ENCODE results near the gene PBX1. TPM values are rescaled to one million over a fixed set of nuclear protein-coding genes. Genes with fewer than 3 reads are reported as not detected.

Gene PBX1
- total and polyA plus RNA-seq, 2 donors from 2014 or later = 14.9 to 91.5 TPM

GRCh38 chr1:164516591-164516990, 42.4 kb upstream of the PBX1 start:
- no peaks in the 10 kb centered on the region for H3K9me3 ChIP-seq (ENCODE audit: control insufficient read depth in 2 of 3, insufficient read depth in 1 of 3, low read length in 3 of 3)
- DNase-seq (no peak), FAIRE-seq (no peak)
- no peaks in the 10 kb centered on the region for H3K27me3 ChIP-seq (ENCODE audit: control insufficient read depth, insufficient read depth, low read length)
- no peak overlapping the region for H3K4me3 ChIP-seq (ENCODE audit: low read length in 3 of 3)
- intact Hi-C loops (cut with DNase I) = no loop called here
- no peak overlapping the region for H3K27ac ChIP-seq (ENCODE audit: low read depth in 2 of 2, low read length in 2 of 2)
- no peaks in the 10 kb centered on the region for H3K4me1 ChIP-seq (ENCODE audit: control insufficient read depth in 2 of 3, insufficient read depth in 2 of 3, low read depth in 1 of 3, low read length in 3 of 3)
- H3K9ac ChIP-seq (ENCODE audit: low read length in 3 of 3) = no peak overlapping the region
- TF ChIP-seq CTCF (IDR thresholded peaks at IDR 0.05; ENCODE audit: borderline replicate concordance, extremely low read depth, insufficient read depth) = no peak
- H3K36me3 ChIP-seq (ENCODE audit: control insufficient read depth in 2 of 3, insufficient read depth in 3 of 3, low read length in 3 of 3) = no peaks in the 10 kb centered on the region

GRCh38 chr1:164518692-164519332, 40.2 kb upstream of the PBX1 start:
- no peak for TF ChIP-seq CTCF (IDR thresholded peaks at IDR 0.05; ENCODE audit: borderline replicate concordance, extremely low read depth, insufficient read depth)
- intact Hi-C loops (cut with DNase I) = no loop called here
- H3K9me3 ChIP-seq (ENCODE audit: control insufficient read depth in 2 of 3, insufficient read depth in 1 of 3, low read length in 3 of 3) = no peaks in the 10 kb centered on the region
- FAIRE-seq (no peak), DNase-seq (no peak)
- H3K27me3 ChIP-seq (ENCODE audit: control insufficient read depth, insufficient read depth, low read length) = no peaks in the 10 kb centered on the region
- no peak overlapping the region for H3K4me3 ChIP-seq (ENCODE audit: low read length in 3 of 3)
- no peaks in the 10 kb centered on the region for H3K4me1 ChIP-seq (ENCODE audit: control insufficient read depth in 2 of 3, insufficient read depth in 2 of 3, low read depth in 1 of 3, low read length in 3 of 3)
- no peaks in the 10 kb centered on the region for H3K36me3 ChIP-seq (ENCODE audit: control insufficient read depth in 2 of 3, insufficient read depth in 3 of 3, low read length in 3 of 3)
- no peak overlapping the region for H3K27ac ChIP-seq (ENCODE audit: low read depth in 2 of 2, low read length in 2 of 2)
- no peak overlapping the region for H3K9ac ChIP-seq (ENCODE audit: low read length in 3 of 3)

- Histone ChIP-seq H3K27ac (ENCODE audit: low read depth in 2 of 2, low read length in 2 of 2) (no peak overlapping the region), H3K4me3 (ENCODE audit: low read length in 3 of 3) (no peak overlapping the region), H3K36me3 (ENCODE audit: control insufficient read depth in 2 of 3, insufficient read depth in 3 of 3, low read length in 3 of 3) (no peaks in the 10 kb centered on the region), H3K4me1 (ENCODE audit: control insufficient read depth in 2 of 3, insufficient read depth in 2 of 3, low read depth in 1 of 3, low read length in 3 of 3) (no peaks in the 10 kb centered on the region), H3K9me3 (ENCODE audit: control insufficient read depth in 2 of 3, insufficient read depth in 1 of 3, low read length in 3 of 3) (no peaks in the 10 kb centered on the region), H3K27me3 (ENCODE audit: control insufficient read depth, insufficient read depth, low read length) (no peaks in the 10 kb centered on the region), H3K9ac (ENCODE audit: low read length in 3 of 3) (no peak overlapping the region)
- FAIRE-seq (no peak), DNase-seq (peak in 2 of 5 donors; percentile 17 to 27)
- no peak for TF ChIP-seq CTCF (IDR thresholded peaks at IDR 0.05; ENCODE audit: borderline replicate concordance, extremely low read depth, insufficient read depth)
- intact Hi-C loops (cut with DNase I) = no loop called here
Measured at GRCh38 chr1:164519426-164519825, 39.6 kb upstream of the PBX1 start.

- intact Hi-C loops (cut with DNase I) = no loop called here
- H3K27me3 ChIP-seq (ENCODE audit: control insufficient read depth, insufficient read depth, low read length) = no peaks in the 10 kb centered on the region
- TF ChIP-seq CTCF (IDR thresholded peaks at IDR 0.05; ENCODE audit: borderline replicate concordance, extremely low read depth, insufficient read depth) = no peak
- no peak overlapping the region for H3K9ac ChIP-seq (ENCODE audit: low read length in 3 of 3)
- H3K4me1 ChIP-seq (ENCODE audit: control insufficient read depth in 2 of 3, insufficient read depth in 2 of 3, low read depth in 1 of 3, low read length in 3 of 3) = no peaks in the 10 kb centered on the region
- no peaks in the 10 kb centered on the region for H3K36me3 ChIP-seq (ENCODE audit: control insufficient read depth in 2 of 3, insufficient read depth in 3 of 3, low read length in 3 of 3)
- H3K4me3 ChIP-seq (ENCODE audit: low read length in 3 of 3) = no peak overlapping the region
- DNase-seq = no peak
- no peak overlapping the region for H3K27ac ChIP-seq (ENCODE audit: low read depth in 2 of 2, low read length in 2 of 2)
- H3K9me3 ChIP-seq (ENCODE audit: control insufficient read depth in 2 of 3, insufficient read depth in 1 of 3, low read length in 3 of 3) = peaks cover 0 to 6% (median 4%) of the 10 kb centered on the region in 3 donors
- FAIRE-seq = no peak
Measured at GRCh38 chr1:164524810-164525209, 34.2 kb upstream of the PBX1 start.

Measured in kidney (tissue), 14 donors.